H9 (cell line): ENCODE data around the gene SLCO1B1. TPM values are rescaled to one million over a fixed set of nuclear protein-coding genes. Genes with fewer than 3 reads are reported as not detected.

ENCODE experiments used
- DNase-seq: peaks from one replicate; pipeline ENCODE4 v3.0.0-alpha.2; 2017
- H2AFZ ChIP-seq: one replicate; pipeline ENCODE4 v1.6.1; 2013; ENCODE audit warnings: mild to moderate bottlenecking, low read length, control low read depth, moderate library complexity
- H2AK5ac ChIP-seq: 2 replicates; pipeline ENCODE4 v1.6.1; 2013; ENCODE audit warnings: low read length, control low read depth, mixed read lengths; ENCODE audit not compliant: insufficient read length
- H2BK120ac ChIP-seq: one replicate; pipeline ENCODE4 v1.6.1; 2013; ENCODE audit warnings: low read depth, mild to moderate bottlenecking, low read length, control low read depth, inconsistent platforms; ENCODE audit not compliant: poor library complexity, severe bottlenecking
- H2BK12ac ChIP-seq: 2 replicates; pipeline ENCODE4 v1.6.1; 2013; ENCODE audit warnings: low read length, control low read depth, mixed read lengths, low read depth; ENCODE audit not compliant: insufficient read length
- H2BK15ac ChIP-seq: 2 replicates; pipeline ENCODE4 v1.6.1; 2013; ENCODE audit warnings: low read depth, low read length, control low read depth
- H2BK20ac ChIP-seq: one replicate; pipeline ENCODE4 v1.6.1; 2013; ENCODE audit warnings: low read depth, mild to moderate bottlenecking, low read length, control low read depth, inconsistent platforms; ENCODE audit not compliant: poor library complexity, severe bottlenecking
- H2BK5ac ChIP-seq: 2 replicates; pipeline ENCODE4 v1.6.1; 2013; ENCODE audit warnings: low read length, control low read depth, mixed read lengths; ENCODE audit not compliant: insufficient read length
- H3K14ac ChIP-seq: 2 replicates; pipeline ENCODE4 v1.6.1; 2013; ENCODE audit warnings: low read length, control low read depth; ENCODE audit not compliant: insufficient read depth
- H3K18ac ChIP-seq: 2 replicates; pipeline ENCODE4 v1.6.1; 2013; ENCODE audit warnings: low read depth, mild to moderate bottlenecking, mixed read lengths, low read length, control low read depth; ENCODE audit not compliant: insufficient read length
- H3K23ac ChIP-seq: 2 replicates; pipeline ENCODE4 v1.6.1; 2013; ENCODE audit warnings: low read length, control low read depth, mixed read lengths, low read depth; ENCODE audit not compliant: insufficient read length
- H3K23me2 ChIP-seq: 2 replicates; pipeline ENCODE4 v1.6.1; 2013; ENCODE audit warnings: low read depth, mild to moderate bottlenecking, mixed read lengths, low read length, control low read depth; ENCODE audit not compliant: insufficient read length, poor library complexity, severe bottlenecking
- H3K27ac ChIP-seq: 2 replicates; pipeline ENCODE4 v1.5.1; 2013; ENCODE audit warnings: low read length, control low read depth, mixed read lengths, low read depth; ENCODE audit not compliant: insufficient read length
- H3K27me3 ChIP-seq: 2 replicates; pipeline ENCODE4 v1.6.1; 2013; ENCODE audit warnings: low read length, control low read depth, inconsistent platforms; ENCODE audit not compliant: insufficient read depth
- H3K4ac ChIP-seq: 2 replicates; pipeline ENCODE4 v1.6.1; 2013; ENCODE audit warnings: low read depth, mild to moderate bottlenecking, control low read depth, inconsistent platforms, low read length, moderate library complexity
- H3K4me1 ChIP-seq: 2 replicates; pipeline ENCODE4 v1.6.1; 2013; ENCODE audit warnings: low read length, control low read depth, inconsistent platforms; ENCODE audit not compliant: insufficient read depth
- H3K4me2 ChIP-seq: 2 replicates; pipeline ENCODE4 v1.6.1; 2013; ENCODE audit warnings: low read length, control low read depth, mixed read lengths; ENCODE audit not compliant: insufficient read length, insufficient read depth
- H3K56ac ChIP-seq: 2 replicates; pipeline ENCODE4 v1.6.1; 2013; ENCODE audit warnings: low read depth, mild to moderate bottlenecking, mixed read lengths, low read length, control low read depth; ENCODE audit not compliant: insufficient read length
- H3K79me1 ChIP-seq: 2 replicates; pipeline ENCODE4 v1.6.1; 2013; ENCODE audit warnings: low read depth, mild to moderate bottlenecking, moderate library complexity, low read length, control low read depth, inconsistent platforms; ENCODE audit not compliant: insufficient read depth, poor library complexity, severe bottlenecking
- H3K79me2 ChIP-seq: 2 replicates; pipeline ENCODE4 v1.6.1; 2013; ENCODE audit warnings: low read length, control low read depth, inconsistent platforms; ENCODE audit not compliant: insufficient read depth
- H3K9ac ChIP-seq: 2 replicates; pipeline ENCODE4 v1.6.1; 2013; ENCODE audit warnings: low read length, control low read depth, mixed read lengths; ENCODE audit not compliant: insufficient read length; ENCODE audit errors: extremely low read depth
- H3K9me3 ChIP-seq: one replicate; pipeline ENCODE4 v1.6.1; 2013; ENCODE audit warnings: low read depth, low read length, inconsistent platforms; ENCODE audit not compliant: control insufficient read depth
- H3T11ph ChIP-seq: one replicate; pipeline ENCODE4 v1.6.1; 2013; ENCODE audit warnings: mild to moderate bottlenecking, low read length, control low read depth, inconsistent platforms
- H4K20me1 ChIP-seq: one replicate; pipeline ENCODE4 v1.6.1; 2013; ENCODE audit not compliant: control insufficient read depth, insufficient read length, insufficient read depth
- H4K5ac ChIP-seq: 2 replicates; pipeline ENCODE4 v1.6.1; 2013; ENCODE audit warnings: low read depth, mild to moderate bottlenecking, mixed read lengths, low read length, control low read depth; ENCODE audit not compliant: insufficient read length
- H4K8ac ChIP-seq: replicated peaks from 2 replicates; pipeline ENCODE4 v1.6.1; 2013; ENCODE audit warnings: low read length, control low read depth, mixed read lengths, low read depth; ENCODE audit not compliant: insufficient read length
- H4K91ac ChIP-seq: 2 replicates; pipeline ENCODE4 v1.6.1; 2013; ENCODE audit warnings: low read depth, mild to moderate bottlenecking, moderate library complexity, mixed read lengths, low read length, control low read depth; ENCODE audit not compliant: insufficient read length
- H3K27ac Mint-ChIP-seq, 3 experiments: 2 replicates in 2 of 3; 3 replicates in 1 of 3; pipeline ENCODE4 v1.8.0; 2020 to 2021; ENCODE audit warnings: mixed read lengths in 3 of 3, mild to moderate bottlenecking in 1 of 3, moderate library complexity in 1 of 3
- H3K27me3 Mint-ChIP-seq: 2 replicates; pipeline ENCODE4 v1.8.0; 2021; ENCODE audit warnings: low read depth, mild to moderate bottlenecking, moderate library complexity, mixed read lengths
- H3K36me3 Mint-ChIP-seq, 3 experiments: 2 replicates in 2 of 3; 3 replicates in 1 of 3; pipeline ENCODE4 v1.8.0; 2020 to 2021; ENCODE audit warnings: low read depth in 3 of 3, mixed read lengths in 3 of 3; ENCODE audit not compliant: insufficient read depth in 1 of 3
- H3K4me1 Mint-ChIP-seq, 2 experiments: 2 replicates each; pipeline ENCODE4 v1.8.0; 2020; ENCODE audit warnings: mixed read lengths in 2 of 2
- H3K4me3 Mint-ChIP-seq, 2 experiments: 2 replicates in 1 of 2; 3 replicates in 1 of 2; pipeline ENCODE4 v1.8.0; 2020 to 2021; ENCODE audit warnings: mild to moderate bottlenecking in 2 of 2, mixed read lengths in 2 of 2, moderate library complexity in 1 of 2
- H3K9me3 Mint-ChIP-seq, 2 experiments: 2 replicates in 1 of 2; 3 replicates in 1 of 2; pipeline ENCODE4 v1.8.0; 2020; ENCODE audit warnings: mild to moderate bottlenecking in 2 of 2, mixed read lengths in 2 of 2, moderate library complexity in 1 of 2
- CTCF ChIP-seq: fragments of 200-600 bp; sonication (generic); conservative IDR thresholded peaks from 3 replicates; pipeline ENCODE4 v1.8.0; 2021; ENCODE audit warnings: antibody characterized with exemption, mild to moderate bottlenecking
- total RNA-seq: library from RNA; stranded (reverse); gene quantifications from 2 replicates; pipeline ENCODE4 v1.2.1, GENCODE V29; 2021

SLCO1B1 gene
- total RNA-seq, 1 experiment from 2014 or later, result 0.09 TPM

GRCh38 chr12:21221072-21221471 is 90.1 kb downstream of the SLCO1B1 start:
- 0 out of 4 replicates have a peak, but pooled peaks cover 0 to 2% of the 10 kb centered on the region in 2 experiments for H3K4me1 Mint-ChIP-seq
- no peak overlapping the region for H3K14ac ChIP-seq
- no peaks in the 10 kb centered on the region for H3K9me3 ChIP-seq
- no peaks in the 10 kb centered on the region for H3K23me2 ChIP-seq
- no peak for DNase-seq
- H4K8ac ChIP-seq, result no peak overlapping the region
- H2BK15ac ChIP-seq, result no peak overlapping the region
- H3K27me3 Mint-ChIP-seq, result no peaks in the 10 kb centered on the region
- no peaks in the 10 kb centered on the region for H3K27me3 ChIP-seq
- no peak for TF ChIP-seq CTCF
- no peak overlapping the region for H2BK20ac ChIP-seq
- no peak overlapping the region for H2BK12ac ChIP-seq
- H3K56ac ChIP-seq, result no peak overlapping the region
- no peak overlapping the region for H3T11ph ChIP-seq
- no peaks in the 10 kb centered on the region for H3K79me1 ChIP-seq
- no peak overlapping the region for H3K4ac ChIP-seq
- no peak overlapping the region for H3K9ac ChIP-seq
- H3K79me2 ChIP-seq, result no peaks in the 10 kb centered on the region
- no peak overlapping the region for H3K23ac ChIP-seq
- no peak overlapping the region for H3K18ac ChIP-seq
- H4K5ac ChIP-seq, result no peak overlapping the region
- H3K4me3 Mint-ChIP-seq, result no peak overlapping the region
- no peak overlapping the region for H3K27ac Mint-ChIP-seq
- H3K36me3 Mint-ChIP-seq, result no peaks in the 10 kb centered on the region
- H3K4me2 ChIP-seq, result no peak overlapping the region
- H3K9me3 Mint-ChIP-seq, result no peaks in the 10 kb centered on the region
- H2BK120ac ChIP-seq, result no peak overlapping the region
- no peak overlapping the region for H2BK5ac ChIP-seq
- no peak overlapping the region for H2AK5ac ChIP-seq
- H4K20me1 ChIP-seq, result no peaks in the 10 kb centered on the region
- H2AFZ ChIP-seq, result no peak overlapping the region
- H3K4me1 ChIP-seq, result no peaks in the 10 kb centered on the region
- no peak overlapping the region for H3K27ac ChIP-seq
- no peak overlapping the region for H4K91ac ChIP-seq
